GM12878 (cell line): ENCODE measurements around the gene ZPR1. TPM values are rescaled to one million over a fixed set of nuclear protein-coding genes. Genes with fewer than 3 reads are reported as not detected.

Experiments used
- ATAC-seq: fragments of 200-7000 bp; cut with Tn5 transposase; 3 replicates; pipeline ENCODE4 v1.9.1; 2020; ENCODE audit warnings: mild to moderate bottlenecking, moderate library complexity
- BruUV-seq: library from RNA; stranded (reverse); fragments of 400-500 nt; replicated peaks from 2 replicates; lab custom pipeline; 2021; lab: Mats Ljungman, UMichigan
- CTCF ChIA-PET: fragments of 300-600 bp; sonication (Branson Sonifier 250); formaldehyde crosslinking; extraction: SDS; loops from one replicate; lab custom pipeline; 2021; ENCODE audit warnings: inconsistent platforms; lab: Yijun Ruan, JAX
- POLR2A ChIA-PET: fragments of 350-600 bp; formaldehyde crosslinking; extraction: SDS; loops from one replicate; lab custom pipeline; 2021; ENCODE audit warnings: inconsistent platforms; lab: Charles Lee
- RAD21 ChIA-PET: fragments of 300-600 bp; sonication (Branson Sonifier 250); formaldehyde crosslinking; loops from one replicate; lab custom pipeline; 2023; ENCODE audit warnings: antibody characterized with exemption; ENCODE audit not compliant: unreplicated experiment; lab: Charles Lee
- SMC1A ChIA-PET: fragments of 300-600 bp; sonication (Branson Sonifier 250); formaldehyde crosslinking; loops from one replicate; lab custom pipeline; 2023; ENCODE audit not compliant: unreplicated experiment, uncharacterized antibody; lab: Charles Lee
- DNase-seq: peaks from one replicate; pipeline ENCODE4 v3.0.0-alpha.2; 2011; ENCODE audit warnings: low read depth, low spot score
- FAIRE-seq: peaks from 3 replicates; lab custom pipeline; 2011; peaks lifted over from hg19 to GRCh38; lab: Jason Lieb, UNC
- H2AFZ ChIP-seq: 2 replicates; pipeline ENCODE4 v1.6.0; 2011; ENCODE audit warnings: low read depth, low read length, control low read depth; ENCODE audit not compliant: control insufficient read depth
- H3K27ac ChIP-seq: 2 replicates; pipeline ENCODE4 v1.5.1; 2011; ENCODE audit warnings: control low read depth; ENCODE audit not compliant: control insufficient read depth, insufficient read depth
- H3K27me3 ChIP-seq, 2 experiments: replicated peaks in 1 of 2; 2 replicates each; pipeline versions ENCODE4 v1.6.0 to v1.6.1; 2011; ENCODE audit warnings: low read length in 1 of 2; ENCODE audit not compliant: control insufficient read depth in 2 of 2, insufficient read depth in 2 of 2
- H3K36me3 ChIP-seq, 2 experiments: 2 replicates each; pipeline ENCODE4 v1.5.1; 2011; ENCODE audit warnings: low read length in 1 of 2; ENCODE audit not compliant: control insufficient read depth in 2 of 2, insufficient read depth in 2 of 2
- H3K4me1 ChIP-seq: 2 replicates; pipeline ENCODE4 v1.6.1; 2011; ENCODE audit warnings: mild to moderate bottlenecking, low read length, moderate library complexity, mixed read lengths; ENCODE audit not compliant: control insufficient read depth, insufficient read depth
- H3K4me2 ChIP-seq: 2 replicates; pipeline ENCODE4 v1.6.0; 2011; ENCODE audit warnings: control low read depth; ENCODE audit not compliant: control insufficient read depth, insufficient read depth
- H3K4me3 ChIP-seq: fragments of 200-600 bp; sonication (generic); 2 replicates; pipeline ENCODE4 v1.5.1; 2016
- H3K79me2 ChIP-seq: 2 replicates; pipeline ENCODE4 v1.6.0; 2011; ENCODE audit warnings: low read length; ENCODE audit not compliant: control insufficient read depth, insufficient read depth
- H3K9ac ChIP-seq: 2 replicates; pipeline ENCODE4 v1.8.0; 2011; ENCODE audit warnings: low read length, control low read depth, mixed read lengths; ENCODE audit not compliant: control insufficient read depth, insufficient read depth
- H3K9me3 ChIP-seq: replicated peaks from 3 replicates; pipeline ENCODE4 v1.5.1; 2011; ENCODE audit warnings: mild to moderate bottlenecking, low read length; ENCODE audit not compliant: control insufficient read depth, insufficient read depth
- H4K20me1 ChIP-seq: 2 replicates; pipeline ENCODE4 v1.6.0; 2011; ENCODE audit not compliant: control insufficient read depth, insufficient read depth
- DPF2 ChIP-seq: fragments of 450-650 bp; IDR thresholded peaks from 2 replicates; pipeline ENCODE4 v1.6.1; 2017; ENCODE audit warnings: mild to moderate bottlenecking
- ETV6 ChIP-seq, 2 experiments: fragments of 450-650 bp in 1 of 2; IDR thresholded peaks in 1 of 2; conservative IDR thresholded peaks in 1 of 2; 2 replicates each; pipeline ENCODE4 v1.6.1; 2014; ENCODE audit warnings: antibody characterized with exemption in 1 of 2, borderline replicate concordance in 1 of 2, low read depth in 1 of 2, mild to moderate bottlenecking in 1 of 2, moderate library complexity in 1 of 2
- FOS ChIP-seq: IDR thresholded peaks from 3 replicates; pipeline ENCODE4 v1.6.1; 2011; ENCODE audit warnings: borderline replicate concordance; ENCODE audit not compliant: insufficient read length; ENCODE audit errors: extremely low read depth
- KAT2A ChIP-seq: conservative IDR thresholded peaks from 2 replicates; pipeline ENCODE4 v1.6.1; 2011; ENCODE audit warnings: low read depth, low read length; ENCODE audit not compliant: control insufficient read depth
- KDM1A ChIP-seq: fragments of 200-600 bp; sonication (generic); IDR thresholded peaks from 2 replicates; pipeline ENCODE4 v1.6.1; 2016; ENCODE audit warnings: borderline replicate concordance
- SMARCA5 ChIP-seq: fragments of 450-650 bp; IDR thresholded peaks from 2 replicates; pipeline ENCODE4 v1.6.1; 2017; ENCODE audit warnings: mild to moderate bottlenecking
- WGBS: methylation state at CpG from one replicate; pipeline ENCODE4 v1.1.6; 2016; ENCODE audit warnings: low lambda C conversion rate; ENCODE audit not compliant: insufficient replicate concordance, insufficient coverage; ENCODE audit errors: missing lambda C conversion rate; 5-methylcytosine and 5-hydroxymethylcytosine counted together
- in situ Hi-C: fragments of 300-500 bp; cut with MboI; formaldehyde crosslinking; loops from 9 replicates; pipeline ENCODE4 v1.14.3; 2018; ENCODE audit warnings: mixed read lengths
- intact Hi-C: fragments of 100-400 bp; cut with micrococcal nuclease; formaldehyde crosslinking; loops from one replicate; pipeline ENCODE4 v1.14.2; 2022; ENCODE audit not compliant: unreplicated experiment
- polyA plus RNA-seq, 11 experiments: library from polyadenylated mRNA; depleted of rRNA in 4 of 11; unstranded in 6 of 11; stranded (reverse) in 5 of 11; fragments of >200 nt; fragmentation: Nextera tagmentation in 4 of 11; fragmentation: Illumina TruSeq in 1 of 11; extraction: Ambion mirVana in 4 of 11; extraction: Trizol in 1 of 11; gene quantifications; 1 replicate in 1 of 11; 2 replicates in 10 of 11; pipeline versions ENCODE4 v1.2.1 to v1.2.3, GENCODE V29; 2011 to 2016; ENCODE audit warnings: inconsistent platforms in 2 of 11, missing spikeins in 2 of 11, low read depth in 1 of 11
- total RNA-seq, 4 experiments: library from RNA; depleted of rRNA in 3 of 4; stranded (reverse); fragments of >200 nt in 3 of 4; fragmentation: Illumina TruSeq in 1 of 4; extraction: Trizol in 1 of 4; gene quantifications; 2 replicates each; pipeline versions ENCODE4 v1.2.1 to v1.2.3, GENCODE V29; 2013 to 2021
- TF ChIP-seq, protein P1 (sequence below): fragments of 450-650 bp; IDR thresholded peaks from 2 replicates; pipeline ENCODE4 v1.6.1; 2018; ENCODE audit warnings: borderline replicate concordance, mild to moderate bottlenecking; ENCODE audit not compliant: partially characterized antibody
- TF ChIP-seq, protein P2 (sequence below): fragments of 450-650 bp; IDR thresholded peaks from 2 replicates; pipeline ENCODE4 v1.6.1; 2016; ENCODE audit warnings: mild to moderate bottlenecking
- TF ChIP-seq, protein P3 (sequence below): fragments of 450-650 bp; IDR thresholded peaks from 2 replicates; pipeline ENCODE4 v1.6.1; 2017; ENCODE audit warnings: antibody characterized with exemption, mild to moderate bottlenecking, moderate library complexity
- TF ChIP-seq, protein P4 (sequence below): fragments of 450-650 bp; IDR thresholded peaks from 2 replicates; pipeline ENCODE4 v1.6.1; 2017; ENCODE audit warnings: mild to moderate bottlenecking, moderate library complexity

Gene ZPR1
- total and polyA plus RNA-seq, 10 of the 15 experiments (the other 5 are each of a cell fraction or from before 2014, with no cell fraction given): 9.3 to 89.7 (median 54.7) TPM

DNA sequence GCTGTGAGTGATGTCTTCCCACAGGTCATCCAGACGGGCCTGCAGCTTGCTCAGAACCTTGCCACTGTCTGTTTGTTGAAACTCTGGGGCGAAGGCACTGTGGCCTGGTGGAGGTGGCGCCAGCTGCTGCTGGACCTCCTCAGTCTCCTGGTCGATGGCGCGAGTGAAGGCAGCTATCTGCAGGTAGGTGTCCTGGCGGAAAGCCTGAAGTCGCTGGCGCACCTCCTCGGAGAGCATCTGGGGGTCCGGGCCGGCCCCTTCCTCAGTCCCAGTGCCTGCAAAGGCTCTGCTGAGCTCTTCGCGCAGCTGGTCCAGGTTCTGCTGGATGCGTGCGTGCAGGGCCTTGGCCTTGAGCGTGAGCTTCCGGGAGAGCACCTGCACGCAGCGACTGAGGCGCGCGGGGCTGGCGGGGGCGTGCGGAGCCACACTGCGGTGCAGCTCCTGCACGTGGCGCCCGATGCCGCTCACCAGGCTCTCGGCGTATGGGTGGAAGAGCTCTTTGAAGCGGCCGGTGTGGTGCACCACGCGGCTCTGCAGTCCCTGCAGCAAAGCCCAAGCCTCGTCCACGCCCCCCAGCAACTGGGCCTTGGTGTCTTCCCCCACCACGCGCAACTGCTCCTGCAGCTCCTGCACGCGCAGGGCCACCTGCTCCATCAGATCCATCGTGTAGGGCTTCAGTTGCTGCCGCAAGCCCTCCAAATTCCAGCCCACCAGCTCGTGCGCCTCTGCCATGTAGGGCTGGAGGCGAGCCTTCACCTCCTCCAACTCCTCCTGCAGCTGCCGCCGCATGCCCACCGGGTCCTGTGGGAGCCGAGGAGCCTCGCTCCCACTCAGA is 2.6 kb upstream of the ZPR1 start:
- FAIRE-seq: no peak
- intact Hi-C loops: loop anchor here (1.0 to 5.0 kb wide), 3 partner anchors 46 to 437 kb away; no protein-coding TSS in a partner anchor
- Histone ChIP-seq H4K20me1 (no peaks in the 10 kb centered on the region), H3K4me1 (peaks cover 14% of the 10 kb centered on the region), H3K27ac (no peak overlapping the region), H3K79me2 (peaks cover 20% of the 10 kb centered on the region), H3K9me3 (no peaks in the 10 kb centered on the region), H3K9ac (no peak overlapping the region), H3K27me3 (no peaks in the 10 kb centered on the region), H3K4me3 (no peak overlapping the region), H2AFZ (no peak overlapping the region), H3K4me2 (no peak overlapping the region), H3K36me3 (peaks cover 0 to 4% of the 10 kb centered on the region in 2 experiments; a peak in 3 of 4 replicates)
- ATAC-seq: no peak
- no peak for DNase-seq
- ChIA-PET CTCF (interaction anchor here (0.6 to 10.9 kb wide), 32 partner anchors 7 to 439 kb away, joined by 3 to 183 read pairs (median 6); partner anchors contain the start of genes APOA1, APOA4, BUD13 and SIDT2), SMC1A (interaction anchor here (0.7 to 7.5 kb wide), 10 partner anchors 23 to 437 kb away, joined by 3 to 46 read pairs (median 3); no protein-coding TSS in a partner anchor), RAD21 (interaction anchor here (1.0 to 3.5 kb wide), 16 partner anchors 8 to 440 kb away, joined by 3 to 56 read pairs (median 4); partner anchors contain the start of gene APOA1), POLR2A (interaction anchor here (1.7 kb wide), 1 partner anchor 45 kb away, joined by 9 read pairs; no protein-coding TSS in a partner anchor)
- BruUV-seq: no TSS peak
- WGBS: 74% methylated on average over 53 of the region's 53 CpGs
- in situ Hi-C loops: no loop called here
- no peak for TF ChIP-seq KAT2A
- TF ChIP-seq FOS: no peak
- TF ChIP-seq, protein P1, sequence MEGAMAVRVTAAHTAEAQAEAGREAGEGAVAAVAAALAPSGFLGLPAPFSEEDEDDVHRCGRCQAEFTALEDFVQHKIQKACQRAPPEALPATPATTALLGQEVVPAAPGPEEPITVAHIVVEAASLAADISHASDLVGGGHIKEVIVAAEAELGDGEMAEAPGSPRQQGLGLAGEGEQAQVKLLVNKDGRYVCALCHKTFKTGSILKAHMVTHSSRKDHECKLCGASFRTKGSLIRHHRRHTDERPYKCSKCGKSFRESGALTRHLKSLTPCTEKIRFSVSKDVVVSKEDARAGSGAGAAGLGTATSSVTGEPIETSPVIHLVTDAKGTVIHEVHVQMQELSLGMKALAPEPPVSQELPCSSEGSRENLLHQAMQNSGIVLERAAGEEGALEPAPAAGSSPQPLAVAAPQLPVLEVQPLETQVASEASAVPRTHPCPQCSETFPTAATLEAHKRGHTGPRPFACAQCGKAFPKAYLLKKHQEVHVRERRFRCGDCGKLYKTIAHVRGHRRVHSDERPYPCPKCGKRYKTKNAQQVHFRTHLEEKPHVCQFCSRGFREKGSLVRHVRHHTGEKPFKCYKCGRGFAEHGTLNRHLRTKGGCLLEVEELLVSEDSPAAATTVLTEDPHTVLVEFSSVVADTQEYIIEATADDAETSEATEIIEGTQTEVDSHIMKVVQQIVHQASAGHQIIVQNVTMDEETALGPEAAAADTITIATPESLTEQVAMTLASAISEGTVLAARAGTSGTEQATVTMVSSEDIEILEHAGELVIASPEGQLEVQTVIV: no peak
- TF ChIP-seq, protein P2, sequence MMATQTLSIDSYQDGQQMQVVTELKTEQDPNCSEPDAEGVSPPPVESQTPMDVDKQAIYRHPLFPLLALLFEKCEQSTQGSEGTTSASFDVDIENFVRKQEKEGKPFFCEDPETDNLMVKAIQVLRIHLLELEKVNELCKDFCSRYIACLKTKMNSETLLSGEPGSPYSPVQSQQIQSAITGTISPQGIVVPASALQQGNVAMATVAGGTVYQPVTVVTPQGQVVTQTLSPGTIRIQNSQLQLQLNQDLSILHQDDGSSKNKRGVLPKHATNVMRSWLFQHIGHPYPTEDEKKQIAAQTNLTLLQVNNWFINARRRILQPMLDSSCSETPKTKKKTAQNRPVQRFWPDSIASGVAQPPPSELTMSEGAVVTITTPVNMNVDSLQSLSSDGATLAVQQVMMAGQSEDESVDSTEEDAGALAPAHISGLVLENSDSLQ: no peak
- TF ChIP-seq SMARCA5: no peak
- TF ChIP-seq KDM1A: no peak
- no peak for TF ChIP-seq ETV6 (conservative IDR thresholded peaks at IDR 0.05 in 1 of 2, IDR thresholded peaks at IDR 0.05 in 1 of 2; ENCODE audit: borderline replicate concordance in 1 of 2, low read depth in 1 of 2)
- no peak for TF ChIP-seq DPF2
- TF ChIP-seq, protein P3, sequence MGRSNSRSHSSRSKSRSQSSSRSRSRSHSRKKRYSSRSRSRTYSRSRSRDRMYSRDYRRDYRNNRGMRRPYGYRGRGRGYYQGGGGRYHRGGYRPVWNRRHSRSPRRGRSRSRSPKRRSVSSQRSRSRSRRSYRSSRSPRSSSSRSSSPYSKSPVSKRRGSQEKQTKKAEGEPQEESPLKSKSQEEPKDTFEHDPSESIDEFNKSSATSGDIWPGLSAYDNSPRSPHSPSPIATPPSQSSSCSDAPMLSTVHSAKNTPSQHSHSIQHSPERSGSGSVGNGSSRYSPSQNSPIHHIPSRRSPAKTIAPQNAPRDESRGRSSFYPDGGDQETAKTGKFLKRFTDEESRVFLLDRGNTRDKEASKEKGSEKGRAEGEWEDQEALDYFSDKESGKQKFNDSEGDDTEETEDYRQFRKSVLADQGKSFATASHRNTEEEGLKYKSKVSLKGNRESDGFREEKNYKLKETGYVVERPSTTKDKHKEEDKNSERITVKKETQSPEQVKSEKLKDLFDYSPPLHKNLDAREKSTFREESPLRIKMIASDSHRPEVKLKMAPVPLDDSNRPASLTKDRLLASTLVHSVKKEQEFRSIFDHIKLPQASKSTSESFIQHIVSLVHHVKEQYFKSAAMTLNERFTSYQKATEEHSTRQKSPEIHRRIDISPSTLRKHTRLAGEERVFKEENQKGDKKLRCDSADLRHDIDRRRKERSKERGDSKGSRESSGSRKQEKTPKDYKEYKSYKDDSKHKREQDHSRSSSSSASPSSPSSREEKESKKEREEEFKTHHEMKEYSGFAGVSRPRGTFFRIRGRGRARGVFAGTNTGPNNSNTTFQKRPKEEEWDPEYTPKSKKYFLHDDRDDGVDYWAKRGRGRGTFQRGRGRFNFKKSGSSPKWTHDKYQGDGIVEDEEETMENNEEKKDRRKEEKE: no peak
- TF ChIP-seq, protein P4, sequence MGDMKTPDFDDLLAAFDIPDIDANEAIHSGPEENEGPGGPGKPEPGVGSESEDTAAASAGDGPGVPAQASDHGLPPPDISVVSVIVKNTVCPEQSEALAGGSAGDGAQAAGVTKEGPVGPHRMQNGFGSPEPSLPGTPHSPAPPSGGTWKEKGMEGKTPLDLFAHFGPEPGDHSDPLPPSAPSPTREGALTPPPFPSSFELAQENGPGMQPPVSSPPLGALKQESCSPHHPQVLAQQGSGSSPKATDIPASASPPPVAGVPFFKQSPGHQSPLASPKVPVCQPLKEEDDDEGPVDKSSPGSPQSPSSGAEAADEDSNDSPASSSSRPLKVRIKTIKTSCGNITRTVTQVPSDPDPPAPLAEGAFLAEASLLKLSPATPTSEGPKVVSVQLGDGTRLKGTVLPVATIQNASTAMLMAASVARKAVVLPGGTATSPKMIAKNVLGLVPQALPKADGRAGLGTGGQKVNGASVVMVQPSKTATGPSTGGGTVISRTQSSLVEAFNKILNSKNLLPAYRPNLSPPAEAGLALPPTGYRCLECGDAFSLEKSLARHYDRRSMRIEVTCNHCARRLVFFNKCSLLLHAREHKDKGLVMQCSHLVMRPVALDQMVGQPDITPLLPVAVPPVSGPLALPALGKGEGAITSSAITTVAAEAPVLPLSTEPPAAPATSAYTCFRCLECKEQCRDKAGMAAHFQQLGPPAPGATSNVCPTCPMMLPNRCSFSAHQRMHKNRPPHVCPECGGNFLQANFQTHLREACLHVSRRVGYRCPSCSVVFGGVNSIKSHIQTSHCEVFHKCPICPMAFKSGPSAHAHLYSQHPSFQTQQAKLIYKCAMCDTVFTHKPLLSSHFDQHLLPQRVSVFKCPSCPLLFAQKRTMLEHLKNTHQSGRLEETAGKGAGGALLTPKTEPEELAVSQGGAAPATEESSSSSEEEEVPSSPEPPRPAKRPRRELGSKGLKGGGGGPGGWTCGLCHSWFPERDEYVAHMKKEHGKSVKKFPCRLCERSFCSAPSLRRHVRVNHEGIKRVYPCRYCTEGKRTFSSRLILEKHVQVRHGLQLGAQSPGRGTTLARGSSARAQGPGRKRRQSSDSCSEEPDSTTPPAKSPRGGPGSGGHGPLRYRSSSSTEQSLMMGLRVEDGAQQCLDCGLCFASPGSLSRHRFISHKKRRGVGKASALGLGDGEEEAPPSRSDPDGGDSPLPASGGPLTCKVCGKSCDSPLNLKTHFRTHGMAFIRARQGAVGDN: no peak
